ENCODE results near the gene NKIRAS1.

DNA sequence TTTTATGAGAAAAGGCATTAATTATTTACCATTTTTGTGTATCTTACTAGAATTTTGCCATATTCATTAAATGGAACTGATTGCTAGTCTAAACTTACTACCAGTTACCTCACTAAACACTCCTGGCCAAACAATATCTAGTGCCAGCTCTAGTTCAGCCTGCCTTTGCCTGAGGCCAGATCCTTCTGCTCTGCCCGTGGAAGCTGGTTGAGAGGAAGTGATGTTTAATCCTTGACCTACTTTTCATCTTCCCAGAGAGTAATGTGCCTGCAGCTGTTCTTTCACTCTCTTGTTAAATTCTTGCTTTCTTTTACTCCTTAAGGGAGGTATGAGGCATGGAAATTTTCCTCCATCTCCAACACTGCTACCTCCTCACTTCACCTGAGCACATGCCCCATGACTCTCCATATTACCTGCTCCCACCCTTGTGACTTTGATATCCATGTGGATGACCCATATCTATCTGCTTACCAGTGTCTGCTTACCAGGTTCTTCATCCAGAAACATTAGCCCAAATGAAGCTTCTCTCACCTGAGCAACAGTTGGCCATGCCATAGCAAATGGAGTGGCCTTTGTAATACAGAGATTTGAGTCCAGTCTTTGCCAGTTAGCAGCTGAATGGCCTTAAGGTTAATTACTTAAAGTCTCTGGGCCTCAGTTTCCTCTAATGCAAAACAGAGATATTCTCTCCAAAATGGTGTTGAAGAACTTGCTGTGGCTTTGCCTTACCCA is 57.6 kb downstream of the NKIRAS1 start:
- TF ChIP-seq CTCF (IDR thresholded peaks at IDR 0.05; ENCODE audit: borderline replicate concordance, extremely low read depth, low read length, poor library complexity, severe bottlenecking) (no peak), EZH2 (IDR thresholded peaks at IDR 0.05; ENCODE audit: borderline replicate concordance, low read depth, low read length, severe bottlenecking) (no peak)
